HepG2 (cell line): ENCODE measurements around the gene IL15RA. TPM values are rescaled to one million over a fixed set of nuclear protein-coding genes. Genes with fewer than 3 reads are reported as not detected.

Experiments used
- CBX5 ChIP-seq: sonication (generic); formaldehyde crosslinking; IDR thresholded peaks from 2 replicates; pipeline ENCODE4 v1.4.0; 2020; ENCODE audit warnings: missing genetic modification reagents, borderline replicate concordance
- HNF1A ChIP-seq, 2 experiments: sonication (generic) in 1 of 2; formaldehyde crosslinking in 1 of 2; IDR thresholded peaks; 2 replicates each; pipeline versions ENCODE4 v1.4.0 to v1.6.1; 2016 to 2020; ENCODE audit warnings: borderline replicate concordance in 1 of 2, low read depth in 1 of 2, mild to moderate bottlenecking in 1 of 2, missing genetic modification reagents in 1 of 2
- KAT2B ChIP-seq: fragments of 150-350 bp; IDR thresholded peaks from 2 replicates; pipeline ENCODE4 v1.6.1; 2014; ENCODE audit warnings: low read depth, low read length, borderline replicate concordance
- MIXL1 ChIP-seq: IDR thresholded peaks from 2 replicates; pipeline ENCODE4 v1.6.1; 2016
- POGK ChIP-seq: sonication (generic); formaldehyde crosslinking; conservative IDR thresholded peaks from 2 replicates; pipeline ENCODE4 v1.8.0; 2022; ENCODE audit warnings: mild to moderate bottlenecking, moderate library complexity, missing genetic modification reagents
- PPARG ChIP-seq: conservative IDR thresholded peaks from 2 replicates; pipeline ENCODE4 v1.6.1; 2016; ENCODE audit warnings: missing biosample characterization, missing genetic modification reagents
- SATB2 ChIP-seq: sonication (generic); formaldehyde crosslinking; IDR thresholded peaks from 2 replicates; pipeline ENCODE4 v1.5.0; 2020; ENCODE audit warnings: missing genetic modification reagents
- SNAPC2 ChIP-seq: sonication (generic); formaldehyde crosslinking; IDR thresholded peaks from 2 replicates; pipeline ENCODE4 v1.8.1; 2022; ENCODE audit warnings: mild to moderate bottlenecking, missing genetic modification reagents
- ZBTB43 ChIP-seq: sonication (generic); formaldehyde crosslinking; conservative IDR thresholded peaks from 2 replicates; pipeline ENCODE4 v1.4.0; 2020; ENCODE audit warnings: missing genetic modification reagents
- ZNF280B ChIP-seq: sonication (generic); formaldehyde crosslinking; IDR thresholded peaks from 2 replicates; pipeline ENCODE4 v1.5.0; 2020; ENCODE audit warnings: missing genetic modification reagents, mild to moderate bottlenecking, borderline replicate concordance
- ZNF281 ChIP-seq: sonication (generic); formaldehyde crosslinking; IDR thresholded peaks from 2 replicates; pipeline ENCODE4 v1.4.0; 2020; ENCODE audit warnings: missing genetic modification reagents, borderline replicate concordance
- ZNF367 ChIP-seq: sonication (generic); formaldehyde crosslinking; IDR thresholded peaks from 2 replicates; pipeline ENCODE4 v1.4.0; 2020; ENCODE audit warnings: missing genetic modification reagents, borderline replicate concordance
- ZNF639 ChIP-seq: conservative IDR thresholded peaks from 2 replicates; pipeline ENCODE4 v1.6.1; 2018; ENCODE audit warnings: missing genetic modification reagents
- polyA plus RNA-seq, 8 experiments: library from polyadenylated mRNA; depleted of rRNA in 3 of 8; stranded (reverse) in 7 of 8; unstranded in 1 of 8; fragments of >200 nt; fragmentation: Illumina TruSeq in 4 of 8; extraction: Trizol in 4 of 8; gene quantifications; 2 replicates each; pipeline versions ENCODE4 v1.2.1 to v1.2.3, GENCODE V29; 2011 to 2016; ENCODE audit warnings: low read depth in 4 of 8, missing spikeins in 1 of 8, mixed read lengths in 1 of 8; ENCODE audit not compliant: insufficient read depth in 1 of 8
- total RNA-seq, 5 experiments: library from RNA; depleted of rRNA; stranded (reverse); fragments of >200 nt; fragmentation: Illumina TruSeq; extraction: Trizol; gene quantifications; 2 replicates each; pipeline ENCODE4 v1.2.3, GENCODE V29; 2016; ENCODE audit warnings: low read depth in 1 of 5

The IL15RA gene
- total and polyA plus RNA-seq, 2 of the 13 experiments (the other 11 are each of a cell fraction or from before 2014, with no cell fraction given) = 0.53 to 0.77 TPM

GRCh38 chr10:5968681-5969453 is 8.5 kb downstream of the IL15RA start (continued):
- TF ChIP-seq ZNF281 (CRISPR knock-in tag) (no peak), ZNF367 (no peak), KAT2B (peak; percentile 100), ZBTB43 (CRISPR knock-in tag) (0 out of 2 replicates have a peak, but pooled peaks have one; percentile 45), MIXL1 (CRISPR knock-in tag) (peak; percentile 99), PPARG (peak; percentile 65), HNF1A (IDR thresholded peaks at IDR 0.05; ENCODE audit: low read depth) (peak; percentile 74), HNF1A (CRISPR knock-in tag; IDR thresholded peaks at IDR 0.05; ENCODE audit: borderline replicate concordance) (no peak), POGK (peak; percentile 41; the same call in 1 of the 2 replicates), CBX5 (CRISPR knock-in tag) (no peak), SNAPC2 (CRISPR knock-in tag) (no peak), SATB2 (CRISPR knock-in tag) (no peak), ZNF639 (CRISPR knock-in tag) (no peak), ZNF280B (no peak)
